Inflammatory macrophage treated with lipopolysaccharide for 1 hour (primary cell): ENCODE measurements around the gene SMIM31.

Experiments used
- DNase-seq, 2 donors: peaks; one replicate each; pipeline ENCODE4 v3.0.0-alpha.2; 2020 to 2022

SMIM31 gene

GRCh38 chr4:164753873-164754488, at the start of gene SMIM31:
Gene SMIM31 (plus strand): TSS chr4:164754131. CDS start chr4:164770444, 16,313 bp downstream.
- no peak for DNase-seq

GRCh38 chr4:164706675-164707074, 47.3 kb upstream of the SMIM31 start:
- DNase-seq, result no peak

- DNase-seq, result peak in 1 of 2 donors; percentile 4
These were observed 37.0 kb upstream of the SMIM31 start for GRCh38 chr4:164716901-164717300.

- no peak for DNase-seq
These were observed 35.1 kb upstream of the SMIM31 start for GRCh38 chr4:164718827-164719226.

GRCh38 chr4:164725066-164725465, 28.9 kb upstream of the SMIM31 start:
- no peak for DNase-seq

GRCh38 chr4:164730705-164731393, 23.1 kb upstream of the SMIM31 start:
- no peak for DNase-seq

GRCh38 chr4:164731827-164732474, 22.0 kb upstream of the SMIM31 start:
- DNase-seq, result peak in 1 of 2 donors; percentile 52

GRCh38 chr4:164734484-164734883, 19.4 kb upstream of the SMIM31 start:
- DNase-seq, result peak; percentile 22 to 26

GRCh38 chr4:164748375-164748774, 5.6 kb upstream of the SMIM31 start:
- DNase-seq, result peak; percentile 6

- DNase-seq, result no peak
These were observed 1.5 kb downstream of the SMIM31 start for GRCh38 chr4:164755432-164755831.

GRCh38 chr4:164756686-164757085, 2.8 kb downstream of the SMIM31 start:
- no peak for DNase-seq

- DNase-seq, result no peak
These were observed 7.3 kb downstream of the SMIM31 start for GRCh38 chr4:164761241-164761640.

GRCh38 chr4:164761746-164762275, 7.9 kb downstream of the SMIM31 start:
- no peak for DNase-seq

GRCh38 chr4:164765096-164765495, 11.2 kb downstream of the SMIM31 start:
- DNase-seq, result no peak

- no peak for DNase-seq
These were observed 11.9 kb downstream of the SMIM31 start for GRCh38 chr4:164765833-164766232.

GRCh38 chr4:164768516-164768915, 14.6 kb downstream of the SMIM31 start:
- DNase-seq, result no peak

GRCh38 chr4:164770010-164770724, 16.2 kb downstream of the SMIM31 start:
- no peak for DNase-seq

GRCh38 chr4:164771088-164771487, 17.2 kb downstream of the SMIM31 start:
- no peak for DNase-seq

- no peak for DNase-seq
These were observed 18.1 kb downstream of the SMIM31 start for GRCh38 chr4:164772076-164772475.

GRCh38 chr4:164779080-164779479, 25.1 kb downstream of the SMIM31 start:
- no peak for DNase-seq

GRCh38 chr4:164779811-164780216, 25.9 kb downstream of the SMIM31 start:
- DNase-seq, result peak; percentile 9 to 41

GRCh38 chr4:164780839-164781238, 26.9 kb downstream of the SMIM31 start:
- DNase-seq, result no peak

GRCh38 chr4:164783976-164784375, 30.0 kb downstream of the SMIM31 start:
- no peak for DNase-seq
